EL (cell line): ENCODE results near the gene RNASE11.
"Not testable (repeated sequence)": the region's sequence is repeated elsewhere in the genome, so short reads cannot be mapped to it uniquely, and the experiment has no call there.

Source experiments
- DNase-seq: peaks from one replicate; pipeline ENCODE4 v3.0.0-alpha.2; 2016

Gene RNASE11

GRCh38 chr14:20587489-20588154, at the start of gene RNASE11:
TSS of gene RNASE11 (minus strand) at chr14:20588001.
- DNase-seq = no peak

DNA sequence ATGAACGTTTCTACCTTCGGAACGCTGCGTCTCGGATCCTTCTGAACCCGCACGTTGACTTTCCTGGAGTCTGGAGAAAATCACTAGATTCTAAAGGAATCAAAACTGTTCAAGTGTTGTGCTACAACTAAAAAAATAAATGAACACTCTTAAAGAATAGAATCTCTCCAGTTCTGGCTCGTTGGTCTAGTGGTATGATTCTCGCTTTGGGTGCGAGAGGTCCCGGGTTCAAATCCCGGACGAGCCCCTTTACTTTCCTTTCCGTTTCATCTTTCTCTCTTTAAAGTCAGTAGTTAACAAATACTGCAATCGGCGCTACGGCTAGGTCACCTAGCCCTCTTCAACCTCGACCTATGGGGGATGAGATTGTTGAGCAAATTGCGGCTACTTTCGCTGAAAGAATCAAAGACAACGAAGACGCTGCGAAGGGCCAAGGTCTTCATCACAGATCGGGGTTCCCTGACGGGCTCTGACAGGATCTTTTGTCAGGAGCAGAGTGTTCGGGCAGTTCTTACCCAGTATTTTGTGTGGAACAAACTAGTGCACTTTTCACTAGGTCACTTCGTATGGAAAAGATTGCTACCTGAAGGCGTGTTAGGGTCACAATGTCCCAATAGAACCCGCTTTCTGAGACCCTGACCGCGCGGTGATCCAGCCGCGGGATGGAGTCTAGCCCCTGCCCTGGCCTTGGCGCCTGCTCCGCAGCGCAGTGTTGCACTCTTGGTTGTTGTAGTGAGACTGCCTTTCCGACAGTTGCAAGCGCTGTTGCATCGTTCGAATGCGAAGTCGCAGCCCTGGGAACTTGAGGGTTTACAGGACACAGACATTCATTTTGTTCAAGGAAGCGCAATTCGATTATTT, 45.3 kb upstream of the RNASE11 start:
- DNase-seq = peak; percentile 84

DNA sequence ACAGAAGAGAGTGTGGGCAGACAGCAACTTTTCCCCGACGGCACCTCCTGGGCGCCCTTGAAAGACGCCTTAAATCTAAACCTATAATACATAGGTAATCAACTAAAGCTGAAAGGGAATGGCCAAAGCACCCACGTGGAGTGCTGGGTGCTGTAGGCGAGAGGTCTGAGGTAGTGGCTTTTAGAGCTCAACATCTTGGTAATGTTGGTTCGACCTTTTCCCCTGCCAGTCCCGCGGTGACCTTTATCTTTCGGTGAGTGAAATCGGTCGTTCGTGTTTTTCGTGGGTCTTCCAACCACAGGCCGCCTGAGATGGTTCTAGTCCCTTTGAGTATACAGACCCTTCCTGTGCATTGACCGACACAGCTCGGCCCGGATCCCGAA, 44.6 kb upstream of the RNASE11 start:
- DNase-seq = no peak

DNA sequence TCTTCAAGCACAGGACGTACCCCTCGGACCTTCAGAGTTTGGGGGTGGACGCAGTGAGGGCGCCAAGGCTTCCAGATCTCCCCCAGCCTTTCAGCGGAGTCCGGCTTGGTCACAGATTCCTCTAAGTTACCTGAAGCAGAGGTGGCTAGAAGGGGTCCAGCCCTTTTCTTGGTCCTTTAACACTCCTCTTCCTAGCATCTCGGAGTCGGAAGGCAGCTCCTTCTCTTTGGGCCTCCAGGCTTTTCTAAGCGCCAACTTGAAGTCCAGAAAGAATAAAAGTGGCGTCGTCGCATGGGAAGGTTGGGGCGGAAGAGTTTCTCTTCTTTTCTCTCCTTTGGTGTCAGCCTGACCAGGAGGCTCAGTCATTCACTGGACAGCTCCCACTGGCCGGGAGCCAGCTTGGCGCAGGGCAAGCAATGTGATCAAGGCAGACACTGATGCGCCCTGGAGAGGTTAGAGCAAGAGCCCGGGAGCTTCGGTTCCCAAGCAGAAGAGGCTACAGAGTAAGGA, 44.1 kb upstream of the RNASE11 start:
- peak; percentile 77 for DNase-seq

- DNase-seq = peak; percentile 63
Measured at GRCh38 chr14:20631023-20631879, 43.5 kb upstream of the RNASE11 start.

DNA sequence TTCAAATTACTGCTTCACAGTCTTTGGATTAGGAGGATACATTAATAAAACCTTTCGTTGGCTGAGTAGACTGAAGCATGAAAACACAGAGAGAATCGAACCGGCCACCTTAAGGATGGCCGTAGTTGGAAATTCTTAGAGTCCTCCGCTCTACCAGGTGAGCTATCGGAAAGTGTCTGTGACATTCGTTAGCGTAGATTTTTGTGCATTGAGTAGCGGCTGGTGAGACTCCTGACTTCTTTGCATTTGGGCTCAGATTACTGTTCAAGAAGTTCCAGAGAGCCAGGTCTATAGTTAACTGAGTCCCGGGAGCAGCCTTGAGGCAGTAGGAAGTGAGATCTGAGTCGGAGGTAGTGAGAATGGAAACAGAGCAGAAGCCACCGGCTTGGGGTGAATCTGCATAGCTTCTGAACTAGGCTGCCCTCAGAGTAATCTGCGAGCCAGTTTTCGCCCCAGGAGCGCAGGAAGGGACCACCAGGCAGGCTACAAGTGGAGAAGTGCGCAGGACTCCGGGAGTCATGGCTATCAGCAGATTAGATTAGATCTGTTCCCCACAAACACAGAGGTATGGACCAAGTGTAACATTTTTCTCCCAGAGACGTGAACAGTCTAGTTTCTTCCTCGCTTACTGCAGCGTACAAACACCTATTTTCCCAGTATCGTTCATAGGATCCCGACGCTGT, 42.7 kb upstream of the RNASE11 start:
- peak; percentile 65 for DNase-seq

DNA sequence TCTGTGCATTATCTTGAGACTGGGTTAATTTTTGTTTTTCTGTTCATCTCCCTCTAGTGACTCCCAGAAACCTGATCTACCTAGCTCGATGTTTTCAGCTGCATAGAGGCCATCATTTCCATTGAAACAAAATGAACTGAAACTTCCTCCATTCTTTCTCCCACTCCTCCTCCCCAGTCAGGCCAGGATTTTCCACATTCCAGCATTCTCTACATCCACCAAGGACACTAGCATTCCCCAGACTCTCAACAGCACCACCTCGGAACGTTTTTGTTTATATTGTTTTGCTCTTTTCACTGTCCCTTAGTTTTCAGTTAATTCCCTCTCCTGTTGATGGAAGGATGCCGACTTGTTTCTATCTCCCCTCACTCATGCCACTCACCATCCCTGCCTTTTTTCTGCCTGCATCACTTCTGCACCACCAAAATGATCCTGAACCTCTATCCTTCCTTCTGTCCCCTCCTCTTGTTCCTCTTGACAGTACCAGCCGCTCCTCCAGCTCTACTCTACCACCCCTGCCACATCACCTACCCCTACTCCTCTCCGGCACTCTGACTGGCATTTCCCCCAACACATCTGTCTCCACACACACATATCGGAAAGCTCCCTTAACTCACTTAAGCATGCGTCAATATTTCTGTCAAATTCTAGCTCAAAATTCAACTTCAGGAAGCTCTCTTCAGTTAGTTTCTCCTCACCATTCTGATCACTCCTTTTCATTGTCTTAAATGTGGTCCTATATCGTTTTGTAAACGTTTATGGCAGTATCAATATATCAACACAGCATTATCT, 40.5 kb upstream of the RNASE11 start:
- DNase-seq = no peak

DNA sequence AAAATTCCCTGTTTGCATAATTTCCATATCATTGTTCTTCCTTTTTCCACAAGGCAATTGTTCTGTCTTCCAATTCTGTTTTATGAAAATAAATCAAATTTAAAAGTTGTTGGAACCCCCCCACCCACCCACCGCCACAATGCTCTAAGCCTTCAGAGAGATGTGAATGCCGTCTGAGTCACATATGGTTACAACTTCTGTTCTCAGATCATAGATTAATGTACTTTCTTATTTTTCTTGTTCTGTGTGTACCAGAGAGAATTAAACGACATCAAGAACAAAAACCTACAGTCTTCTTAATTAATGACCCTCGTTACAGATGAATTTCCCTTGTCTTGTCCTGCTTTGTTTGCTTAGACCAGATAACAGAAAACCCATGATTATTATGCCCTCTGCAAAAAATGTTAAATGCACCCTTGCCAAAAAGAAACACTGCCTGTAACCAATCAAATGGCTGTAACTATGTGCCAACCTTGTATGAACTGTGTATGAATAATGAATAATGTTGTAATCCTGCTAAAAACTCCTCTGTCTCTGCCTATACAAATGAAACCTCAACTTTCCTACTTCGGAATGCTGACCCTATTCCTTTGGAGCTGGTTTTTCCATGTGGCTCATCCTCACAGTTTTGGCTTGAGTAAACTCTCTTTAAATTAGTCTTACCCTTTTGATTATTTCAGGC, 39.7 kb upstream of the RNASE11 start:
- no peak for DNase-seq

DNA sequence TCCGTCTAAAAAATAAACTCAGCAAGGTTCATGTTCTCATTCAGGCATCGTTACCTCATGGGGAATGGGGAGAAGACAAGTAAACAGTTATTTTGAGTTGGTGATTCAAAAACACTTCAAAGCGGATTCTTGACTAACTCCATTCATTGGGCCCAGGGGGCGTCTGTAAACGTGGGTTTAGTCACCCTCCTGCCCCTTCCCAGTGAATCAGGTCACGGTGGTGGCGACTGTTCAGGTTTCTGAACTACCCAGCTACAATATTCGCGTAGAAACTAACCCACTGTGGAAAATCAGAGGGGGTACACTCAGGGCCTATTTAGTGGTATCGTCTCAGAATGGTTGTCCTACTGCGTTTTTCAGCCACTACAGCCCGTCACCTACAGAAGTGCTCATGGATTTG, 38.5 kb upstream of the RNASE11 start:
- DNase-seq = no peak

- peak; percentile 83 for DNase-seq
Measured at GRCh38 chr14:20624495-20625070, 36.8 kb upstream of the RNASE11 start.

DNA sequence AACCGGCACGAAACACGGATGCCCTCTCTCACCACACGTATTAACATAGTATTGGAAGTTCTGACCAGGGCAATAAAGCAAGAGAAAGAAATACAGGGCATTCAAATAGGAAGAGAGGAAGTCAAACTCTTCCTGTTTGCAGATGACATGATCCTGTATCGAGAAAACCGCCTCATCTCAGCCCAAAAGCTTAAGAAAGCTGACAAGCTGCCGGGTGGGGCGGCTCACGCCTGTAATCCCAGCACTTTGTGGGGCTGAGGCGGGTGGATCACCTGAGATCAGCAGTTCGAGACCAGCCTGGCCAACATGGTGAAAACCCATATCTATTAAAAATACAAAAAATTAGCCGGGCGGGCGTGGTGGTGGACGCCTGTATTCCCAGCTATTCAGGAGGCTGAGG, 36.0 kb upstream of the RNASE11 start:
- no peak for DNase-seq

GRCh38 chr14:20622816-20623291, 35.1 kb upstream of the RNASE11 start:
- DNase-seq = no peak

DNA sequence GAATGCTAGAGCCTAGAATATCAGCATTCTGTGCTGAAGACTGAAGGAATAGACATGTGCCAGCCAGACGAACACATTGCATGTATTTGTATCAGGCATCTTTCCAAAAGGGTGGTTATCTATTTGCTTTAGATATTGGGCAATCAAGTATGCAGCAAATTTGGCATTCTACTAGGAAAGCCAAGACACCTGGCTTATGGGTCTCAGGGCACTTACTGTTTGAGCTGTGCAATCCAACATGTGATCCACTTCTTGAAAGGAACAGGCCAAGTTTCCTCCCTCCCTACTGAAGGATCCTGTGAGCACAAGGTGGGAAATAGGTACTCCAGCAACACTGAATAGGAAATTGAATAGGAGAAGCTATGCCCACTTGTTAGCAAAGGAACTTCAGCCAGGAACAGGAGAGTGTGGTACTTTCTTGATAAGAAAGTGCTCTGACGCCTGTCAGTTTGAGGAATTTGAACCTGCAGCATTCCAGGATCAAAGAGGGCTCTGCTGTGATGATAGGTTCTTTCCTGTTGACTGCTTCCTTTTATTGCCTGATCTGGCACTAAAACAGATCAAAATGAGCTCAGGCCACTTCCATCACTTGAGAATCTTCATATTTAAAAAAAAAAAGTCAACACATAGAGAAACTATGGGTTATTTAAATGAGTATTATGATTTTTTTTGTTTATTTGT, 33.1 kb upstream of the RNASE11 start:
- no peak for DNase-seq

GRCh38 chr14:20619688-20620087, 31.9 kb upstream of the RNASE11 start:
- DNase-seq = not testable (repeated sequence)

- DNase-seq = no peak
Measured at GRCh38 chr14:20618271-20618749, 30.5 kb upstream of the RNASE11 start.

- no peak for DNase-seq
Measured at GRCh38 chr14:20617138-20618003, 29.6 kb upstream of the RNASE11 start.

- no peak for DNase-seq
Measured at GRCh38 chr14:20615996-20616395, 28.2 kb upstream of the RNASE11 start.

GRCh38 chr14:20614038-20614840, 26.4 kb upstream of the RNASE11 start:
- DNase-seq = no peak
